Nephron progenitor cell (in vitro differentiated cells): ENCODE data around the gene SYNJ1.
"Not testable (repeated sequence)": the region's sequence is repeated elsewhere in the genome, so short reads cannot be mapped to it uniquely, and the experiment has no call there.

Experiments
- DNase-seq: peaks from one replicate; pipeline ENCODE4 v3.0.0; 2021
- H3K27ac Mint-ChIP-seq: 2 replicates; pipeline ENCODE4 v1.8.0; 2021; ENCODE audit warnings: mild to moderate bottlenecking, moderate library complexity, mixed read lengths
- H3K27me3 Mint-ChIP-seq: 2 replicates; pipeline ENCODE4 v1.8.0; 2021; ENCODE audit warnings: mild to moderate bottlenecking, low read depth, mixed read lengths; ENCODE audit not compliant: poor library complexity
- H3K36me3 Mint-ChIP-seq: 2 replicates; pipeline ENCODE4 v1.8.0; 2021; ENCODE audit warnings: low read depth, mixed read lengths
- H3K4me1 Mint-ChIP-seq: 2 replicates; pipeline ENCODE4 v1.8.0; 2021; ENCODE audit warnings: mixed read lengths
- H3K4me3 Mint-ChIP-seq: 2 replicates; pipeline ENCODE4 v1.8.0; 2021; ENCODE audit warnings: mild to moderate bottlenecking, moderate library complexity, mixed read lengths
- H3K9me3 Mint-ChIP-seq: 2 replicates; pipeline ENCODE4 v1.8.0; 2021; ENCODE audit warnings: mild to moderate bottlenecking, moderate library complexity, mixed read lengths
- TF ChIP-seq, protein P1 (sequence below): fragments of 200-600 bp; sonication (generic); IDR thresholded peaks from 2 replicates; pipeline ENCODE4 v1.5.0; 2021; ENCODE audit warnings: antibody characterized with exemption

Gene SYNJ1

DNA sequence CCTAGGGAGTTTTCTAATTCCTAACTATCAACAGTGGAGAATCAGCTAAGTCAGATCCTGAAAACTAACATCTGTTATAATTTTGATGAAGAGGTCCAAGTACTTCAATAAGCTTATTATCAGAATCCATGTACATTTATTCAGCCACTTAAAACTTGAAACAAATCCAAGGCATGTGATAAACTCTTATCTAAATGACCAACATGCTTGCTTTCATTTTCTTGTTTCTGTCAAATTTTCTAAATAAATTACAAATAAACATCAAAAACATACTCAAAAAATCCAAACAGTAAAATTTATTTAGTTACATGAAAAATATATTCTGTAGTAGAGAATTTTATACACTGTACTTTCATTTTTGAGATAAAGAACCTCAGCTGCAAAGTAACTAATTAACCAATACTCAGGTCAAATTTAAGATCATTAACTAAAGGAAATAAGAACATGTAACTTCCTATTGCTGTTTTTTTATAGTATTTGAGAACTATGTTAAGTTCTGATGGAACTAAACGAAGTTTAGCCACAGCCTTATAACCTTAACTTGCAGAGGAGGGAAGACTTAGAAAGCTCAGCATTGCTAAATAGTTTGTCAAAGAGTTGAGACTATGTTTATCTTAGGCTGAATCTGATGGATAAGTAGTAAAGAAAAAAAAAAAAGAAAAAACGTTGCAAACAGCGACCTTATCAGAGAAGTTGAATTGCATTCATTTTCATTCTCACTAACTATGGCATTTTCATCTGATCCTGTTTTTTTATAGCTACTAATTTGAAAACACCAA lies 44.9 kb downstream of the SYNJ1 start:
- Mint-ChIP-seq H3K27me3 (peaks cover 2% of the 10 kb centered on the region), H3K27ac (no peak overlapping the region), H3K4me1 (no peaks in the 10 kb centered on the region), H3K36me3 (no peaks in the 10 kb centered on the region), H3K9me3 (no peaks in the 10 kb centered on the region), H3K4me3 (no peak overlapping the region)
- no peak for DNase-seq
- TF ChIP-seq, protein P1, sequence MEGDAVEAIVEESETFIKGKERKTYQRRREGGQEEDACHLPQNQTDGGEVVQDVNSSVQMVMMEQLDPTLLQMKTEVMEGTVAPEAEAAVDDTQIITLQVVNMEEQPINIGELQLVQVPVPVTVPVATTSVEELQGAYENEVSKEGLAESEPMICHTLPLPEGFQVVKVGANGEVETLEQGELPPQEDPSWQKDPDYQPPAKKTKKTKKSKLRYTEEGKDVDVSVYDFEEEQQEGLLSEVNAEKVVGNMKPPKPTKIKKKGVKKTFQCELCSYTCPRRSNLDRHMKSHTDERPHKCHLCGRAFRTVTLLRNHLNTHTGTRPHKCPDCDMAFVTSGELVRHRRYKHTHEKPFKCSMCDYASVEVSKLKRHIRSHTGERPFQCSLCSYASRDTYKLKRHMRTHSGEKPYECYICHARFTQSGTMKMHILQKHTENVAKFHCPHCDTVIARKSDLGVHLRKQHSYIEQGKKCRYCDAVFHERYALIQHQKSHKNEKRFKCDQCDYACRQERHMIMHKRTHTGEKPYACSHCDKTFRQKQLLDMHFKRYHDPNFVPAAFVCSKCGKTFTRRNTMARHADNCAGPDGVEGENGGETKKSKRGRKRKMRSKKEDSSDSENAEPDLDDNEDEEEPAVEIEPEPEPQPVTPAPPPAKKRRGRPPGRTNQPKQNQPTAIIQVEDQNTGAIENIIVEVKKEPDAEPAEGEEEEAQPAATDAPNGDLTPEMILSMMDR = no peak

DNA sequence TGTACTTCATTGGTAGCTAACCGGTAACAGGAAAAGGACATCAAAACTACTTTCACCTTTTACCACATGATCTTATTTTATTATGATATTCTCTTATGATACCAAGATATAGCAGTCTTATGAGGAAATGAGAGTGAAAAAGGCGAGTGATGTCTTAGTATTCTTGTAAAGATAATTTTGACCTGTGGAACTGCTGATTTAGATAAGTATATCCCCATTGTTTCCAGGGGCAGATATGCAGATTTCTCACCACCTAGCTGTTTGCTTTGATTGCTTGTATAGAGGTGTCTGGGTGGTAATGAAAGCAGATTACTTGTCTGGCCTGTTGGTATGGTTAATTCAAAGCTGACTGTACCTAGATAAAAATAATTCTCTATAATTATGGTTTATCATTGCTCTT lies 53.1 kb downstream of the SYNJ1 start:
- Mint-ChIP-seq H3K4me1 (no peaks in the 10 kb centered on the region), H3K9me3 (no peaks in the 10 kb centered on the region), H3K27me3 (no peaks in the 10 kb centered on the region), H3K27ac (no peak overlapping the region), H3K36me3 (no peaks in the 10 kb centered on the region), H3K4me3 (no peak overlapping the region)
- TF ChIP-seq, protein P1 = no peak
- no peak for DNase-seq

DNA sequence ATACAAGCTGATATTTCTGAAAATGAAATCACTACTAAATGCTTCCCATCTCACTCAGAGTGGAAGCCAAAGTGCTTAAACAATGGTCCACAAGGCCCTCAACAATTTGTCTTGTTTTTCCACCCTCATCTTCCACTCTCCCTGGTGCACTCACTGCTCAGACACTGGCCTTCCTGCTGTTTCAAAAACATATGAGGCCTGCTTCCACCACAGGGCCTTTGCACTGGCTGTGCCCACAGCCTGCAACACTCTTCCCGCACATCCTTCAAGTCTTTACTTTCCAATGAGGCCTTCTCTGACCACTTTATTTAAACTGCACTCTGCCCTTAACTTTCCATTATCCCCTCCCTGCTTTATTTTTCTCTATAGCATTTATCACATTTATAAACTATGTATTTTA lies 53.8 kb downstream of the SYNJ1 start:
- Mint-ChIP-seq H3K27me3 (no peaks in the 10 kb centered on the region), H3K9me3 (no peaks in the 10 kb centered on the region), H3K4me3 (no peak overlapping the region), H3K36me3 (no peaks in the 10 kb centered on the region), H3K27ac (no peak overlapping the region), H3K4me1 (no peaks in the 10 kb centered on the region)
- no peak for DNase-seq
- TF ChIP-seq, protein P1 = no peak

DNA sequence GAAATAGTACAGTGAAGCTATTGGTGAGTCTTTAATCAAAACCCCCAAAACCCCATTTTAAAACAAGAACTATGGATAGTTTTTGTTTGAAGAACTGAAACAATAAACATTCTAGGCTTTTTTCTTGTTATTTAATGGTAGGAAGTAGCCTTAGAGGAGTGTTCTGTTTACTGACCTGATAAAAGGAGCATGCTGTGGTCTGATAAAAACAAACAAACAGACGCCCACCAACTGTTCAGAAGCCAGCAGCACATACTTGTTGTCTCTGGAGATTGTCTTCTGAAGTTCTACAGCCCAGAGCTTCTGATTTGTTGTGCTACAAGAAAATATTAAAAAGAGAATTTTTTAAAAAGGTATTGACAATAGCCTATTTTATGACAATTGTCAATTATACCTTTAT lies 61.6 kb downstream of the SYNJ1 start:
- DNase-seq = no peak
- Mint-ChIP-seq H3K4me3 (no peak overlapping the region), H3K27ac (no peak overlapping the region), H3K9me3 (peaks cover 39% of the 10 kb centered on the region), H3K4me1 (no peaks in the 10 kb centered on the region), H3K36me3 (peaks cover 44% of the 10 kb centered on the region), H3K27me3 (no peaks in the 10 kb centered on the region)
- TF ChIP-seq, protein P1 = no peak

DNA sequence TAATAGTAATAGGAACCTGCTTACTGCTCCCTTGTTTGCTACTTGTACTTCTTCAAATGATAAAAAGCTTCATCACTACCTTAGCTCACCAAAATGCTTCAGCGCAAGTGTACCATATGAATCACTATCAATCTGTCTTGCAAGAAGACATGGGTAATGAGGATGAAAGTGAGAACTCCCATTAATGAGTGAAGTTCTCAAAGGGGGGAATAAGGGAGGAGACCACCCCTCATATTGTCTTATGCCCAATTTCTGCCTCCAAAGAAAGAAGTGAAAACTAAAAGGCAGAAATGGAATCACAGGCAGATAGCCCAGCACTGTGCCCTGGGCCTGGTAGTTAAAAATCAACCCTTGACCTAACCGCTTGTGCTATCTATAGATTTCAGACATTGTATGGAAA lies 63.7 kb downstream of the SYNJ1 start:
- H3K27me3 Mint-ChIP-seq, DNase-seq, H3K4me3 Mint-ChIP-seq, H3K27ac Mint-ChIP-seq, H3K4me1 Mint-ChIP-seq: not testable (repeated sequence)
- H3K9me3 Mint-ChIP-seq = peaks cover 53% of the 10 kb centered on the region
- H3K36me3 Mint-ChIP-seq = peaks cover 61% of the 10 kb centered on the region

DNA sequence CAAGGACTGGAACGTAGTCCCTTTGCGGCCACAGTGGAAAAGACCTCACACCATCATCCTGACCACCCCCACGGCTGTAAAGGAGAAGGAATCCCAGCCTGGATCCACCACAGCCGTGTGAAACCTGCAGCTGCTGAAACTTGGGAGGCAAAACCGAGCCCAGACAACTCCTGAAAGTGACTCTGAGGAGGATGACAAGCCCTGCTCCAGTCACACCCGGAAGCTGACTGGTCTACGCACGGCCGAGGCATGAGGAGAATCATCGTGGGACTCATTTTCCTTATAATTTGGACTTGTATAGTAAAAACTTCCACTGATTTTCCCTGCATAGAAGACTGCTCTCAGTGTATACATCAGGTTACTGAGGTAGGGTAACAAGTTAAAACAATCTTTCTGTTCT lies 65.8 kb downstream of the SYNJ1 start:
- H3K27me3 Mint-ChIP-seq, H3K4me1 Mint-ChIP-seq, DNase-seq, H3K27ac Mint-ChIP-seq, H3K4me3 Mint-ChIP-seq: not testable (repeated sequence)
- Mint-ChIP-seq H3K36me3 (peaks cover 61% of the 10 kb centered on the region), H3K9me3 (peaks cover 53% of the 10 kb centered on the region)

DNA sequence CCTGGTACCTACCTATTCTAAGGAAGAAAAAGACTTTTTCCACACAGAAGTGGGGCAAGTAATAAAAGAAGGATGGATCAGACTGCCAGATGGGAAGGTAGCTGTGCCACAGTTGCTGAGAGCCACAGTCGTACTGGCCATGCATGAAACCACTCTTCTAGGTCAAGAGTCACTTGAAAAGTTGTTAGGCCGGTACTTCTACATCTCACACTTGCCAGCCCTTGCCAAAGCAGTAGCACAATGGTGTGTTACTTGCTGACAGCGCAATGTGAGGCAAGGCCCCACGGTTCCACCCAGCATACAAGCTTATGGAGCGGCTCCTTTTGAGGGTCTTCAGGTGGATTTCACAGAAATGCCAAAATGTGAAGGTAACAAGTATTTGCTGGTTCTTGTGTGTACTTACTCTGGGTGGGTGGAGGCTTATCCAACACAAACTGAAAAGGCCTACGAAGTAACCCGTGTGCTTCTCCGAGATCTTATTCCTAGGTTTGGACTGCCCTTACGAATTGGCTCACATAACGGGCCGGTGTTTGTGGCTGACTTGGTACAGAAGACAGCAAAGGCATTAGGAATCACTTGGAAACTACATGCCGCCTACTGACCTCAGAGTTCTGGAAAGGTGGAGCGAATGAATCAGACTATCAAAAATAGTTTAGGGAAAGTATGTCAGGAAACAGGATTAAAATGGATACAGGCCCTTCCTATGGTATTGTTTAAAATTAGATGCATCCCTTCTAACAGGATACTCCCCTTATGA lies 66.6 kb downstream of the SYNJ1 start:
- H3K27me3 Mint-ChIP-seq, DNase-seq, H3K4me1 Mint-ChIP-seq, H3K27ac Mint-ChIP-seq, H3K4me3 Mint-ChIP-seq: not testable (repeated sequence)
- H3K36me3 Mint-ChIP-seq = peaks cover 61% of the 10 kb centered on the region
- peaks cover 53% of the 10 kb centered on the region for H3K9me3 Mint-ChIP-seq
